ENCODE results near the gene AAGAB. TPM values are rescaled to one million over a fixed set of nuclear protein-coding genes. Genes with fewer than 3 reads are reported as not detected.
"Not testable (repeated sequence)": the region's sequence is repeated elsewhere in the genome, so short reads cannot be mapped to it uniquely, and the experiment has no call there.

The AAGAB gene
- total RNA-seq, 1 donor from 2014 or later, result 20.9 TPM

- intact Hi-C loops (cut with DNase I); DNase-seq (ENCODE audit: missing footprints); ATAC-seq: not testable (repeated sequence)
Observed at GRCh38 chr15:67258412-67258811, 4.0 kb upstream of the AAGAB start.

GRCh38 chr15:67256051-67256450 is 1.6 kb upstream of the AAGAB start:
- intact Hi-C loops (cut with DNase I), result no loop called here
- ATAC-seq (no peak), DNase-seq (ENCODE audit: missing footprints) (no peak)

DNA sequence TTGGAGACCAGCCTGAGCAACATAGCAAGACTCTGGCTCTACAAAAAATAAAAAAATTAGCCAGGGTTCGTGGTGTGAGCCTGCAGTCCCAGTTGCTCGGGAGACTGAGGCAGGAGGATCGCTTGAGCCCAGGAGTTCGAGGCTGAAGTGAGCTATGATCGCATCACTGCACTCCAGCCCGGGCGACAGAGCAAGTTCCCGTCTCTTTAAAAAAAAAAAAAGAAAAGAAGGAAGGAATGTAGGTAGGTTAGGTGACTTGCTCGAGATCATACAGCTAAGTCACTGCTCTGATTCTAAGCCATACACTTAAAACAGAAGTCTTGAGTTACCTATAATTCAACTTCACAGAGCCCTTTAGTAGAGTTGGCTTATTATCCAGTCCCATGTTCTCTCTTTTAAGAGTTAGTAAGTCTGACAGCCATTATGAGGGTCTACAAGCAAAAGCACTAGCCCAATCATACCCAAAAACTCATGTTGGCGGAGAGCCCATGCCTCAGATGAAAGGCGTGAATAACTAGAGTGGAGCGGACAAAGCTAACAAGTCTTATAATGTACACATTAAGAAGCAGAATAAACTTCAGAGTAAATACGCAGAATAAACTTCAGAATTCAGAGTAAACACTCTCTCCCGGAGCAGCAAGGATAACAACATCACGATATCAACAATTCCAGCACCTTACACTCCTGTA is 768 bp downstream of the AAGAB start:
- intact Hi-C loops (cut with DNase I), result loop anchor here (1.0 to 5.0 kb wide), 2 partner anchors 61 to 188 kb away; partner anchors contain the start of gene SMAD3
- no peak for ATAC-seq
- no peak for DNase-seq (ENCODE audit: missing footprints)

GRCh38 chr15:67253101-67253500 is 1.4 kb downstream of the AAGAB start:
- ATAC-seq (no peak), DNase-seq (ENCODE audit: missing footprints) (no peak)
- intact Hi-C loops (cut with DNase I), result loop anchor here (5.0 kb wide), 1 partner anchor 61 kb away; no protein-coding TSS in a partner anchor

DNA sequence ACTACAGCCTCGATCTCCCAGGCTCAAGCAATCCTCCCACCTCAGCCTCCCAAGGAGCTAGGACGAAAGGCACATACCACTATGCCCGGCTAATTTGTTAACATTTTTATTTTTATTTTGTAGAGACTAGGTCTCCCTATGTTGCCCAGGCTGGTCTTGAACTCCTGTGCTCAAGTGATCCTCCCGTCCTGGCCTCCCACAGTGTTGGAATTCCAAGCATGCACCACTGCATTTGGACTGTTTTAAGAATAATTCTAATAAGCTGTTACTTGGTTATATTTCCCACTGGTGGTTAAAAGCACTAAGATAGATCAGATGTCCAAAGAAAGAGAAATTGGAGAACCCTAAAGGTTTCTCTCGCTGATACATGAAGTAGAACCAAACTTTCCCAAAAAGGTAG is 3.1 kb downstream of the AAGAB start:
- ATAC-seq, result no peak

DNA sequence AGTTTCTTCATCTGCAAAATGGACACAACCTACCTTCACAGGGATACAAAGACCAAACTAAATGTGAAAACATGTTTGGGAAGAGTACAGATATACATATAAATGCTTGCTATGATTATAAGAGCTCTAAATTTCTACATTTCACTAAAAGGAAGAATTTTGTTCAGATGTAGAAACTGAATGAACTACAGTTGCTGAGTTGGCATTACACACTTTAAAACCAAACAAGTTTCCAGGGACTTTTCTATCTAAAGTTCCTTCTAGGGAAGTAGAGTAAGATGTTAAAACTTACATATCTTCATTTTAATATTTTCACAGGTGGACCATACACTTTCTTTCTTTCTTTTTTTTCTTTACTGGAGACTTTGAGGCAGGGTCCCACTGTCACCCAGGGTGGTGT is 4.6 kb downstream of the AAGAB start:
- ATAC-seq (no peak), DNase-seq (ENCODE audit: missing footprints) (no peak)
- intact Hi-C loops (cut with DNase I), result loop anchor here (5.0 kb wide), 1 partner anchor 58 kb away; no protein-coding TSS in a partner anchor

More for the DNA sequence above, 3.1 kb downstream of the AAGAB start:
- intact Hi-C loops (cut with DNase I), result loop anchor here (5.0 kb wide), 1 partner anchor 59 kb away; no protein-coding TSS in a partner anchor
- DNase-seq (ENCODE audit: missing footprints), result no peak

DNA sequence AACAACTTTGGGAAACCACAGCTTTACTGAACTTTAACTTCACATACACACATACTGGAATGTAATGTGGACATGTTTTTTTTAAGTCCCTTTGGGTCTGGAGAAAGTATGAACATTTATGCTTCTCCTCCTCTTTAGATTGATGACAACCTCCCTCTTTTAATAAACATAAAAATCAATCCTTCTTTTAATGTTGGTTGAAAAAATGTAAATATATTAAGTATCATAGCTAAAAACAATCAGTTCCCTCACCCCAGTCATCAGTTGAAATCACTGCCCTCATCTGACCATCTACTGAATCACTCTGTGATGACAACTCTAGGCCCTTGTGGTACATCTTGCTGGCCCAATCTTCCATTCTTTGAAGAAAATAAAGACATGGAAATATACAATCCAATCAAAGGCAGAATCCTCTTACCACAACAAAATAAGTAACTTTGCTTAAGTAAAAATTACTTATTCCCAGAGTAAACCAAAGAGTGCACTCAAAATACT is 6.4 kb downstream of the AAGAB start:
- ATAC-seq, result no peak
- intact Hi-C loops (cut with DNase I), result no loop called here
- no peak for DNase-seq (ENCODE audit: missing footprints)

- DNase-seq (ENCODE audit: missing footprints); ATAC-seq; intact Hi-C loops (cut with DNase I): not testable (repeated sequence)
Observed at GRCh38 chr15:67246606-67247005, 7.9 kb downstream of the AAGAB start.

- no peak for DNase-seq (ENCODE audit: missing footprints)
- ATAC-seq, result no peak
- intact Hi-C loops (cut with DNase I), result no loop called here
Observed at GRCh38 chr15:67244971-67245478, 9.4 kb downstream of the AAGAB start.

GRCh38 chr15:67242708-67243111 is 11.8 kb downstream of the AAGAB start:
- DNase-seq (ENCODE audit: missing footprints), result no peak
- intact Hi-C loops (cut with DNase I), result no loop called here
- ATAC-seq, result no peak

- DNase-seq (ENCODE audit: missing footprints) (no peak), ATAC-seq (no peak)
- intact Hi-C loops (cut with DNase I), result no loop called here
Observed at GRCh38 chr15:67241132-67241855, 13.2 kb downstream of the AAGAB start.

GRCh38 chr15:67240235-67241131 is 14.0 kb downstream of the AAGAB start:
- intact Hi-C loops (cut with DNase I), result no loop called here
- no peak for ATAC-seq

GRCh38 chr15:67232591-67232990 is 21.9 kb downstream of the AAGAB start:
- no peak for ATAC-seq
- intact Hi-C loops (cut with DNase I), result no loop called here
- no peak for DNase-seq (ENCODE audit: missing footprints)

More at GRCh38 chr15:67240235-67241131, 14.0 kb downstream of the AAGAB start:
- DNase-seq (ENCODE audit: missing footprints), result no peak

DNA sequence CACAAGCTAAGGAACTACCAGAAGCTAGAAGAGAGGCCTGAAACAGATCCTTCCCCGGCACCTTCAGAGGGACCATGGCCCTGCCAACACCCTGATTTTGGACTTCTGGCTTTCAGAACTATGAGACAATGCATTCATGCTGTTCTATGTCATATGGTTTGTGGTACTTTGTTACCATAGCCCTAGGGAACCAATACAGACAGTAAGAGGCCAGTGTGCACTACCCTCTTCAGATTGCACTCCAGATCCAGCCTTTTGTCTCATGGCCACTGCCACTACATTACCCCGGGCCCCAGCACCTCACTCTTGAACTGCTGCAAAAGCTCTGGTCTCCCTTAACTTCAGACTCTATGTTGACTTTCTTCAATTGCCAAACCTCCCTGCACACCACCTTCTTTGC is 24.0 kb downstream of the AAGAB start:
- DNase-seq (ENCODE audit: missing footprints), result no peak
- intact Hi-C loops (cut with DNase I), result no loop called here
- ATAC-seq, result no peak

GRCh38 chr15:67228286-67228685 is 26.2 kb downstream of the AAGAB start:
- intact Hi-C loops (cut with DNase I), result no loop called here
- no peak for ATAC-seq
- no peak for DNase-seq (ENCODE audit: missing footprints)

DNA sequence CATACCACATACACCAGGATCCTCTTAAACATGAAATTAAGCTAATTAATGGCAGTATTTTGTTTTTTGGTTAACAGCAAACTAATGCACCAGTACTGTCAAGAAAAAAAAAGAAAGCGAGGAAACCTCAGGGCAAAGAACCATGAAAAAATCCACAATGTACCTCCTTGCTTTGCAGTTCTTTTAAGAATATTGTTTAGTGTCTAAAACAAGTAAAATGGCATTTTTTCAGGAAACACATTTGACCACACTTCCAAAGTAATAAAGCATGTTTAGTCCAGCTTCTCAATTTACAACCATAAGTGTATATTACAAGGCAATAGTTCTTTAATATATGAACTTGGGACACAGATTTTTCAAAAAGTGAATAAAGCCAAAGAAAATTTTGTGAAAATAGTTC is 26.6 kb downstream of the AAGAB start:
- no peak for ATAC-seq
- DNase-seq (ENCODE audit: missing footprints), result no peak
- intact Hi-C loops (cut with DNase I), result no loop called here

GRCh38 chr15:67227431-67227830 is 27.0 kb downstream of the AAGAB start:
- no peak for ATAC-seq
- no peak for DNase-seq (ENCODE audit: missing footprints)
- intact Hi-C loops (cut with DNase I), result no loop called here

DNA sequence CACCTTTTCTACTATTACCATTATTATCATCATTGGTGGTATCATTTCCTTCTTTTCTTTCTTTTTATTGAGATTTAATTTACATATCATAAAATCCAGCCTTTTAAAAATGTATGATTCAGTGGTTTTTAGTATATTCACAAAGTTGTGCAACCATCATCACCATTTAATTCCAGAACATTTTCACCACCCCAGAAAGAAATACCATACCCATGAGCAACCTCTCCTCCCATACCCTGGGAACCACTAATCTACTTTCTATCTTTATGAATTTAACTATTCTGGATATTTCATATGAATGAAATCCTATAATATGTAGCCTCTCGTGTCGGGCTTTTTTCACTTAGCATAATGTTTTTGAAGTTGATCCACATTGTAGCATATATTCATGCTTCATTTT is 29.1 kb downstream of the AAGAB start:
- intact Hi-C loops (cut with DNase I), result no loop called here
- DNase-seq (ENCODE audit: missing footprints), result no peak
- no peak for ATAC-seq

DNA sequence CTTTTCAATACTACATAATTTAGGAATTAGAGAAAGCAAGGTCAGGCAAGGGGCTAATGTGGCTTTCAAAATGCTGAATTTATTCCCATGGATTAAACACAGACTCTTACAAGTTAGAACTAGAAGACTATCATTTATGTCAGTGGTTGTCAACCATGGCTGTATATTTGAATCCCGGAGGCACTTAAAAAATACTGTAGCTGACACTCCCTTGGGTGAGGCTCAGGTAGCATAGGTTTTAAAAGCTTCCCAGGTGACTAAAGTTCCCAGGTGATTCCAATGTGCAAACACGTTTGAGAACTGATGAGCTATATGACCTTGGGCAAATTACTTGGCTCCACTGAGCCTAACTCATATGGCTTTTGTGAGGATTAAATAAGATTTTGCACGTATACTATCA is 29.6 kb downstream of the AAGAB start:
- DNase-seq (ENCODE audit: missing footprints) (no peak), ATAC-seq (no peak)
- intact Hi-C loops (cut with DNase I), result no loop called here

All from Right ventricle myocardium inferior (tissue), 1 donor.